GM20000 (cell line): ENCODE results near the gene RYR1.
"Not testable (repeated sequence)": the region's sequence is repeated elsewhere in the genome, so short reads cannot be mapped to it uniquely, and the experiment has no call there.

Experiments
- DNase-seq: peaks from one replicate; pipeline ENCODE4 v3.0.0; 2012; ENCODE audit warnings: low spot score
- TF ChIP-seq, protein P1 (sequence below): IDR thresholded peaks from 2 replicates; pipeline ENCODE4 v1.5.1; 2012; ENCODE audit warnings: mild to moderate bottlenecking, control low read depth; ENCODE audit errors: extremely low read depth, missing control alignments

RYR1 gene

DNA sequence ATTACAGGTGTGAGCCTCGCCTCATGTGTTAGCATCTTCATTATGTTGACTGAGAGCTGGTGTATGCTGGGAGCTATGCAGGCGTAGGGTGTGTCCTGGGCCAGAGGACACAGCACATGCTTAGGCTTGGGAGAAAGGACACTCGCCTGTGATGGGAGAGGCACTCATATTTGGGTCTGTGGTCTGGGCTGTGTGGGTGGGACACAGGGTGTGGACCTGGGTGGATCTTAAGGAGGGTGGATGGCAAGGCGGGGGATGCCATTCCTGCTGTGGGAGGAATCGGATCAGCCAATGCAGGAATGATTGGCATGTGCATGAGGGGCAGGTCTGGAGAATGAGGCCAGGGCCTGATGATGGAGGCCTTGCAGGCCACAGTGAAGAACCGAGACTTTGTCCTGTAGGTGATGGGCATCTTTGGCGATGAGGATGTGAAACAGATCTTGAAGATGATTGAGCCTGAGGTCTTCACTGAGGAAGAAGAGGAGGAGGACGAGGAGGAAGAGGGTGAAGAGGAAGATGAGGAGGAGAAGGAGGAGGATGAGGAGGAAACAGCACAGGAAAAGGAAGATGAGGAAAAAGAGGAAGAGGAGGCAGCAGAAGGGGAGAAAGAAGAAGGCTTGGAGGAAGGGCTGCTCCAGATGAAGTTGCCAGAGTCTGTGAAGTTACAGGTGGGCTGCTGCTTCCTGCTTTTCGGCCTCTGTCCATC is 55.4 kb downstream of the RYR1 start:
- TF ChIP-seq, protein P1, sequence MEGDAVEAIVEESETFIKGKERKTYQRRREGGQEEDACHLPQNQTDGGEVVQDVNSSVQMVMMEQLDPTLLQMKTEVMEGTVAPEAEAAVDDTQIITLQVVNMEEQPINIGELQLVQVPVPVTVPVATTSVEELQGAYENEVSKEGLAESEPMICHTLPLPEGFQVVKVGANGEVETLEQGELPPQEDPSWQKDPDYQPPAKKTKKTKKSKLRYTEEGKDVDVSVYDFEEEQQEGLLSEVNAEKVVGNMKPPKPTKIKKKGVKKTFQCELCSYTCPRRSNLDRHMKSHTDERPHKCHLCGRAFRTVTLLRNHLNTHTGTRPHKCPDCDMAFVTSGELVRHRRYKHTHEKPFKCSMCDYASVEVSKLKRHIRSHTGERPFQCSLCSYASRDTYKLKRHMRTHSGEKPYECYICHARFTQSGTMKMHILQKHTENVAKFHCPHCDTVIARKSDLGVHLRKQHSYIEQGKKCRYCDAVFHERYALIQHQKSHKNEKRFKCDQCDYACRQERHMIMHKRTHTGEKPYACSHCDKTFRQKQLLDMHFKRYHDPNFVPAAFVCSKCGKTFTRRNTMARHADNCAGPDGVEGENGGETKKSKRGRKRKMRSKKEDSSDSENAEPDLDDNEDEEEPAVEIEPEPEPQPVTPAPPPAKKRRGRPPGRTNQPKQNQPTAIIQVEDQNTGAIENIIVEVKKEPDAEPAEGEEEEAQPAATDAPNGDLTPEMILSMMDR = no peak
- DNase-seq = no peak

DNA sequence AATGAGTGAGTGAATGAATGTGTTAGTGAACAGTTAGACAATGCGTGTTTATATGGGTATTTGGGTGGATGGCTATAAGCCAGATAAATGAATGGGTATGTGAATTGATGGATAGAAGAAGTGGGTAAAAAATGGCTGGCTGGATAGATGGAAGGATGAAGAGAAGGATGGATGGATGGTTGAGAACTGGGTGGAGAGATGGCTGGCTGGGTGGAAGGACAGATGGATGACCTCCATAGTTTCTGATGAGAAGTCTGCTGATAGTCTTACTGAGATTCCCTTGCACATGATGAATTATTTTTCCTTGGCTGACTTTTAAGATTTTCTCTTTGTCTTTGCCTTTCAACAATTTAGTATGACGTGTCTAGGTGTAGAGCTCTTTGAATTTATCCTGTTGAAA is 57.4 kb downstream of the RYR1 start:
- TF ChIP-seq, protein P1 = no peak
- no peak for DNase-seq

DNA sequence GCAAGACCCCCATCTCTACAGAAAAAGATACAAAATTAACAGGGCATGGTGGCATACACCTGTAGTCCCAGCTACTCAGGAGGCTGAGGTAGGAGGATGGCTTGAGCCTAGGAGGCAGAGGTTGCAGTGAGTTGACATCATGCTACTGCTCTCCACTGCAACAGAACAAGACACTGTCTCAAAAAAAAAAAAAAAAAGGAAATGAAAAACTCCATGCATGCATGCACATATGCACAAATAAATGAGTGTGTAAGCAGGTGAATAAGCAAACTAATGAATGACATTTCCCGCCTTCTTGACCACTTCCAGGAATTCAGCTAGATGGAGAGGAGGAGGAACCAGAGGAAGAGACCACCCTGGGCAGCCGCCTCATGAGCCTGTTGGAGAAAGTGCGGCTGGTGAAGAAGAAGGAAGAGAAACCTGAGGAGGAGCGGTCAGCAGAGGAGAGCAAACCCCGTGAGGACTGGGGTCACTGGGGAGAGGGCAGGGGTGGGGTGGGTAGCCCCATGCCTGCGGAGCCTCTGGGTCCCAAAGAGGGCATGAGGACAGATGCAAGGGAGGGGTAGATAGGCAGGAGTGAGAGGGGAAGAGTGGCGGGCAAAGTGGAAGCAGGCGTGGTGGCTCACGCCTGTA is 58.8 kb downstream of the RYR1 start:
- TF ChIP-seq, protein P1 = no peak

DNA sequence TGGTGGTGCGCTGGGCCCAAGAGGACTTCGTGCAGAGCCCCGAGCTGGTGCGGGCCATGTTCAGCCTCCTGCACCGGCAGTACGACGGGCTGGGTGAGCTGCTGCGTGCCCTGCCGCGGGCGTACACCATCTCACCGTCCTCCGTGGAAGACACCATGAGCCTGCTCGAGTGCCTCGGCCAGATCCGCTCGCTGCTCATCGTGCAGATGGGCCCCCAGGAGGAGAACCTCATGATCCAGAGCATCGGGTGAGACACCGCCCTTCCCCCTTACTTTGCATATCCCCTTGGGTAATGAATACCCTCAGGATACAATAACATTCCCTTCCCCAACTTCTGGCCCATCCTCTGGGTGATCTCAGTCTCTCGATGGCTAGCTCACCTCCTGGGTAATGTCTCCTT is 60.9 kb downstream of the RYR1 start:
- no peak for DNase-seq
- TF ChIP-seq, protein P1 = no peak

More for the DNA sequence above, 58.8 kb downstream of the RYR1 start:
- no peak for DNase-seq

DNA sequence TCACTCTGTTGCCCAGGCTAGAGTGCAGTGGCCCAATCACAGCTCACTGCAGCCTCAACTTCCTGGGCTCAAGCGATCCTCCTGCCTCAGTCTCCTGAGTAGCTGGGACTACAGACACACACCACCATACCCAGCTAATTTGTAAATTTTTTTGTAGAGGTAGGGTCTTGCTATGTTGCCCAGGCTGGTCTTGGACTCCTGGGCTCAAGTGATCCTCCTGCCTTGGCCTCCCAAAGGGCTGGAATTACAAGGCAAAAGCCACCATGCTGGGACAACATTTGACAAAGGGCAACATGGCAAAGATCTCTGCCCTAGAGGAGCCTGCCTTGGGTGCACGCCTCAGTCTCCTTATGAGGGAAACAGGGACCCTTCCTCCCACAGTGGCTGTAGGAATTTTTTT is 61.9 kb downstream of the RYR1 start:
- DNase-seq = not testable (repeated sequence)

DNA sequence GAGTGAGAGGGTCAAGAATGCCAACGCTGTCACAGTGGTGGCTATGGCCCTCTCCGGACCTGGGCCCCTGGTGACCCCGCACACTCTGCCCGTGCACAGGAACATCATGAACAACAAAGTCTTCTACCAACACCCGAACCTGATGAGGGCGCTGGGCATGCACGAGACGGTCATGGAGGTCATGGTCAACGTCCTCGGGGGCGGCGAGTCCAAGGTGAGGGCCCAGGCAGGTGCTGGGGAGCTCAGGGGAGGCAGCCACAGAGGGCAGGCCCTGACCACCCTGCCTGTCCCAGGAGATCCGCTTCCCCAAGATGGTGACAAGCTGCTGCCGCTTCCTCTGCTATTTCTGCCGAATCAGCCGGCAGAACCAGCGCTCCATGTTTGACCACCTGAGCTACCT is 62.6 kb downstream of the RYR1 start:
- TF ChIP-seq, protein P1 = no peak
- no peak for DNase-seq

DNA sequence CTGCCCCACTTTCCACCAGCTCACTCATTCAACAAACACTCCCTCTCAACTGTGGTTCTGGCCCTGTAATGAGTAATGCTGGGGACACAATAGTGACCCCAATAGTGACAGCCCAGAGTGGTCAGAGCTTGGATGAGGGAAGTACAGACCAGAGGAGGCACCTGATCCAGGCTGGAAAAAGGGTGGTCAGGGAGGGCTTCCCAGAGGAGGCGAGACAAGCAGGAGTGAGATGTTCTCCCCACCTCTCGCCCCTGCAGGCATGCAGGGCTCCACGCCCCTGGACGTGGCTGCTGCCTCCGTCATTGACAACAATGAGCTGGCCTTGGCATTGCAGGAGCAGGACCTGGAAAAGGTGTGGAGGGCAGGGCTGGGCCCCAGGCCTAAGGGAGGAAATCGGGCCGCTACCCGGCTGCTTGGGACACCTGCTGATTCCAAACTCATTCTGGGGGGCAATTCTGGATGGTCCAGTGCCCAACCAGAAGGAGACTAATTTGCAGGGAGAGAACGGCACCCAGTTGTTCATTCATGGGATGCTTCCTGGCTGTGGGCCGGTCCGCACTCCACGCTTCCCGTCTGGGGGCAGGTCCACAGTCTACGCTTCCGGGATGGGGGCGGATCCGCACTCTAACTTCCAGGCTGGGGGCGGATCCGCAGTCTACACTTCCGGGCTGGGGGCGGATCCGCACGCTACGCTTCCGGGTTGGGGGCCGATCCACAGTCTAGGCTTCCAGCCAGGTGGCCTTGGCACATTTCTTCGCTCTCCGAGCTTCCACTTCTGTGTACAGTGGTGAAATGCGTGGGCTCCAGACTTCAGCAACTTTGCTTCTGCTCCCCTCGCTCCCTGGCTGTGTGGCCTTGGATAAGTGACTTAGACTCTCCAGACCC is 63.4 kb downstream of the RYR1 start:
- no peak for DNase-seq
- TF ChIP-seq, protein P1 = no peak
